HCT116 (cell line): Measurements from ENCODE around the gene FIBP.

ENCODE experiments used
- CEBPB ChIP-seq: IDR thresholded peaks from 2 replicates; pipeline ENCODE4 v1.6.1; 2012; ENCODE audit warnings: low read depth
- CTCF ChIP-seq, 3 experiments: fragments of 200-600 bp in 1 of 3; sonication (generic) in 1 of 3; IDR thresholded peaks in 2 of 3; conservative IDR thresholded peaks in 1 of 3; 2 replicates each; pipeline ENCODE4 v1.5.1; 2012 to 2017; ENCODE audit warnings: low read depth in 2 of 3, low read length in 2 of 3, antibody characterized with exemption in 1 of 3, borderline replicate concordance in 1 of 3, control low read depth in 1 of 3, mild to moderate bottlenecking in 1 of 3, mixed read lengths in 1 of 3, mixed run types in 1 of 3, moderate library complexity in 1 of 3; ENCODE audit not compliant: insufficient read depth in 1 of 3
- EGR1 ChIP-seq: IDR thresholded peaks from 2 replicates; pipeline ENCODE4 v1.6.1; 2012; ENCODE audit warnings: low read depth
- EZH2 ChIP-seq: fragments of 200-600 bp; sonication (generic); IDR thresholded peaks from 2 replicates; pipeline ENCODE4 v1.6.1; 2017; ENCODE audit warnings: antibody characterized with exemption, mixed run types
- EZH2phosphoT487 ChIP-seq: fragments of 200-600 bp; IDR thresholded peaks from 2 replicates; pipeline ENCODE4 v1.6.1; 2018; ENCODE audit warnings: antibody characterized with exemption, borderline replicate concordance
- JUND ChIP-seq: IDR thresholded peaks from 2 replicates; pipeline ENCODE4 v1.6.1; 2012
- MAX ChIP-seq: IDR thresholded peaks from 2 replicates; pipeline ENCODE4 v1.6.1; 2012
- POLR2A ChIP-seq: IDR thresholded peaks from 2 replicates; pipeline ENCODE4 v1.7.0; 2011; ENCODE audit warnings: borderline replicate concordance; ENCODE audit not compliant: insufficient read depth, insufficient read length; ENCODE audit errors: extremely low read depth
- POLR2AphosphoS5 ChIP-seq: IDR thresholded peaks from 2 replicates; pipeline ENCODE4 v1.6.1; 2011; ENCODE audit warnings: mild to moderate bottlenecking, low read depth, low read length, moderate library complexity
- RAD21 ChIP-seq: IDR thresholded peaks from 2 replicates; pipeline ENCODE4 v1.6.1; 2012; ENCODE audit warnings: low read depth, mild to moderate bottlenecking
- SP1 ChIP-seq: IDR thresholded peaks from 2 replicates; pipeline ENCODE4 v1.6.1; 2012; ENCODE audit warnings: low read depth
- YY1 ChIP-seq: IDR thresholded peaks from 2 replicates; pipeline ENCODE4 v1.6.1; 2011; ENCODE audit warnings: low read length, low read depth, moderate library complexity, mild to moderate bottlenecking; ENCODE audit not compliant: insufficient replicate concordance; ENCODE audit errors: extremely low read depth

- TF ChIP-seq CTCF (IDR thresholded peaks at IDR 0.05 in 2 of 3, conservative IDR thresholded peaks at IDR 0.05 in 1 of 3; ENCODE audit: borderline replicate concordance in 1 of 3, insufficient read depth in 1 of 3, low read depth in 2 of 3, low read length in 2 of 3) (no peak), EZH2 (no peak), POLR2A (no peak), EZH2phosphoT487 (no peak), MAX (no peak), POLR2AphosphoS5 (no peak), CEBPB (no peak), SP1 (no peak), JUND (no peak), RAD21 (no peak), YY1 (no peak), EGR1 (no peak)
These were observed 19.6 kb upstream of the FIBP start for GRCh38 chr11:65907878-65908277.
